ENCODE measurements around the gene SLX4IP. TPM values are rescaled to one million over a fixed set of nuclear protein-coding genes. Genes with fewer than 3 reads are reported as not detected.
"Not testable (repeated sequence)": the region's sequence is repeated elsewhere in the genome, so short reads cannot be mapped to it uniquely, and the experiment has no call there.

The SLX4IP gene
- total RNA-seq, 1 donor from 2014 or later: 2.6 TPM

DNA sequence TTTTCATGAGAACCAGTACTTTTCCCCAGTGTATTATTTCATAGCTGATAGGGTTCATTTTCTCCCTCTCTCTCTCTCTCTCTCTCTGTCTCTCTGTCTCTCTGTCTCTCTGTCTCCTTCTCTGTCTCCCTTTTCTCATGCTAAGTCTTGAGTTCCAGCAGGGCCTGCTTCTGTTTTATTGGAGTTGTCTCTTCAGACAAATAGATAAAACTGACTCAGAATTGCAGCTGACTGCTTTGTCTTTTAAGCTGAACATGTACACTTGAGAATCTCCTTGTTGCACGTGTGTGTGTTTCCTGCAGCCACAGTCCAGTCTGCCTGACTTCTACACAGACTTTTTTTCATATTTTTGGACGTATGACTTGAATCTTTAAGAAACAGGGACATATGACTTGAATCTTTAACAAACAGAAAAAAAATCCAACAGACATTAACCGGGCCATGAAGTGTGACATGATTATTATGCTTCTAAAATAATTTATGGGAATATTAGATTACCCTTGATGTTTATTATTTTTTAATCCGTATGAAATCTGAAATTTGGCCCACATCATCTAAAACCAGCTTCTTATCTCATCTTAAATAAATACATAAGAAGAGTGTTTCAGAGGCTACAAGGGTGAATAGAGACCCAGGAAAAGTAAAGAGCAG, 167.2 kb downstream of the SLX4IP start:
- no peak for DNase-seq (ENCODE audit: low read depth in 2 of 2)

DNA sequence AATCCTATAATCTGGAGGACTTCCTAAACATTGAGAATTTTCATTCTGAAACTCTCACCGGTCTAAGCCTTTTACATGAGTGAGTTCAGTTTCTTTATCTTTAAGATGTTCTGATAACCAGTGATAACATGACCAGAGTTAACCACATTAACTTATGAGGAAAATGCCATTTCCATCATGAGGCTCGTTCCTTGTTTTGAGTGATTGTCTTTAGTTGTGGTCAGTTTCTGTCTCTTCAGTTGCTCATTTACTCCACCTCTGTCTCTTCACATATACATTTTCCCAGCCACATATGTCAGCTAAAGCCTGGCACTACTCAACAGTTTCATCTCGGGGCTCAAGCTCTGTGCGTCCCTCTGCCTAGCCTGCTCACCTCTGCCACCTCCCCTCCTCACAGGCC, 168.3 kb downstream of the SLX4IP start:
- no peak for DNase-seq (ENCODE audit: low read depth in 2 of 2)

DNA sequence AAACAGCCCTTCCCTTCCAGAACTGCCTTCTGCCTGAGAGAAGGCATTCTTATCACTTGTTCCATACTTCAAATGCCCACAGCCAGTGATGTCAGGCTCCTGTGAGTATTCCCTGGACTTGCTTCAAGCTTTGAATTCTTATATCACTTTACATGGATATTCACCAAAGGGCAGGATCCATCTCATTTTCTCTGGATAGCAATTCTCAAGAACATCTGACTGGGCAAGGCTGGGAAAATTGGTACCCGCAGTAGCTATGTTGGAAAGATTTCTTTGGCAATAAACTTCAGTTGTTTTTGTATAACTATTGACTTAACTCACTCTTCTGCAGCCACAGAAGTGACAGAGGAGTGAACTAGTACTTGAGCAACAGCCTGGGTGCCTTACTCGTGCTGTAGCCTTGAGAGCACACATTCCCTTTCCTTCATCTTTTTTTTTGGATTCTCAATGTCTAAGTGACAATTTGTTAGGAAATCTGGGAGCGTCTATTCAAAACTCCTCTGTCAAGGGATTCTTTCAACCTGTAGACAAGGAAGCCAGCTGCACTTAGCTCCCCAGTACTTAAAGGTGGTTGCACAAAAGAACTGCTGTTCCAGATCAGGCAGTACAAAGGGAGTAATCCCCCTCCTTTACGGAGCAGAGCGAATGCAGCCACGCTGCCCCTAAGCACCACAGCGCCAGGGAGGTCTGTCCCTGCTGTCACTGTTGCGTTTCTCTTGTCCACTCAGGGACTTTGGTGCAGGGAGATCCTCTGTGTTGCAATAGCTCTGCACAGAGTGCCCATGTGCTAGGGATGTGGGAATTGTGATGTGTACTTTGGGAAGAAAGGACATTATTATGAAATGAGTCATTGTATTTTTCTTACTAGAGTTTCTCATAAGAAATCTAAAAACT, 169.1 kb downstream of the SLX4IP start:
- peak; percentile 50 to 87 for DNase-seq (ENCODE audit: low read depth in 2 of 2)

DNA sequence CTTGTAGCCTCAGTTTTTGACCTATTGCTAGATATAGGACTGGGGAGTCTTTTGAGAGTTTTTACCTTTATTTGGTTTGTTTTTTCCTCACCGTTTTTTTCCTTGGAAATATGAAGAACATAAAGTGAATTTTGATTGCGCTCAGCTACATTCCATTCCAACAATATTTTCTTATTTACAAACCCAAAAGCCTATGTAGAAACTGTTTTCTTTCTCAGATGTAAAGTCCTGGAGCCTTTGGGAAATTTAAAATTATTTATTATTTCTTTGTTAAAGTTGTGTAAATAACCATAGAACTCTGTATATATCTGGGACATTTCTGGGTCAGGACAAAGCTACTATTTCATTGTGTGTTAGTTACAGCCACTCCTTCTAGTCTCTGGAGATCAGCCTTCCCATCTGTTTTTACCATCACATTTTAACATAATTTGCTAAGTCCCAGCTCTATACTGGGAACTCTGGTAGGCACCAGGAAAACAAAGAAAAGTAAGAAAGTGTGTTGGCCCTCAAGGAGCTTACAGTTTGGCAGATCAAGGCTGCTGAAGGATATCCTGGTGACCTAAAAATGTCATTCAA, 169.8 kb downstream of the SLX4IP start:
- DNase-seq (ENCODE audit: low read depth in 2 of 2): no peak

DNA sequence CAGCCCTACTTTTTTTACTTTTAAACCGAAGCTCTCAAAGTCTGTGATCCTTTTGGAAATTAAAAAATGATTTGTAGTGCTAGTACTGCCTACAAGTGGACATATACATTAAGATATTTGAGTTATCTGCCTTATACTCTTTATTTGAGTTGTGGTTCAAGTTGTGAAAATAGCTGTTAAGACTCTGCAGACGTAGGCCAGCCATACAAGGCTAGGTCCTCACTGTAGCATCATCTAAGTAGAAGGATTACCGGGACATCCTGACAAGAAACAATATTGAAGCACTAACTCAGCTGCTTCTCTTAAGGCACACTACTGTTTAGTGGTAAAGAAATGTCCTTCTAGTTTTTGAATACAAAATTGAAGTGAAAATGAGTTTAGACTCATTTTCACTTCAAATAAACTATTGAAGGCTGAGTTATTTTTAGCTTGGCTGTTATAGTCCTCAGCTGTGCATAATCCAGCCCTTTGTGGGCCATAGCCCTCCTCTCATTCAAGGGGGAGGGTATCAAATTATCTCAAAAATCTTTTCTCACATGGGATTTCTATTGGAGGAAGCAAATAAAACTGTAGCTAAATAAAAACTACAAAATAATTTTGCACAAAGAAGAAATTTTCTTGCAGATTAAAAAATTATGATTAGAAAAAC, 170.6 kb downstream of the SLX4IP start:
- DNase-seq (ENCODE audit: low read depth in 2 of 2): no peak

DNA sequence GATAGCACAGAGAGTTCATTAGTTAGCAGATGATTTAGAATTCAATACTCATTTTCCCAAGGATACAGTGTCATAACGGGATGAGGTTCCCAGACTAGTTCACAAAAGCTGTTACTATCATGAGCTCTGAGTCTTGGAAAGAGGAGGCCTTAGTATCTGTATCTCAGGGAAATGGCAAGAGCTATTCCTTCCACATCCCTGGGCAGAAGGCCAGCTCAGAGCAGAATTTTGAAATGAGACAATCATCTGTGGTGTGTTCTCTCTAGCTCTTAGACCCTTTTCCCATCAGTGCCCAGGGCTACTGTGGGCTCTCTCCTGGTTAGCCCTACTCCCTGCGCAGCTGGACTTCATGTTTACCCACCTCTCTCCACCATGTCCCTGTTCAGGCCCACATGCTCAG, 174.2 kb downstream of the SLX4IP start:
- DNase-seq (ENCODE audit: low read depth in 2 of 2): peak in 1 of 2 donors; percentile 43

DNA sequence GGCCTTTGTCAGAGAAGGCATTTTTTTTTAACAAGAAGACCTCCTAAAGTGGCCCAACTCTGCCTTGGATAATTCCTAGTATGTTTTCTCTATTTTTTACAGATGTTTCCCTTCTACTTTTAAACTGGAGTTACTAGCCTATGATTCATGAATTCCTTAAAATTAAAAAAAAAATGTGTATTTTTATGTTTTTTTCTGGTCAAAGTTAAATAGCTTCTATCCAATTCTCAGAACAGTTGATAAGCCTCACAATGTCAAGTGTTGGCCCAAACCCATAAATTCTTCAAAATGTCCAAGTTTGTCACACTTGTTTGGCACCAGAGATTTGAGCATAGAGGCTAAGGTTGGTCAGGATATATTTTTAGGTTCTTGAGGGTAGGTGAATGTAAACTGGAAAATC, 174.7 kb downstream of the SLX4IP start:
- no peak for DNase-seq (ENCODE audit: low read depth in 2 of 2)

DNA sequence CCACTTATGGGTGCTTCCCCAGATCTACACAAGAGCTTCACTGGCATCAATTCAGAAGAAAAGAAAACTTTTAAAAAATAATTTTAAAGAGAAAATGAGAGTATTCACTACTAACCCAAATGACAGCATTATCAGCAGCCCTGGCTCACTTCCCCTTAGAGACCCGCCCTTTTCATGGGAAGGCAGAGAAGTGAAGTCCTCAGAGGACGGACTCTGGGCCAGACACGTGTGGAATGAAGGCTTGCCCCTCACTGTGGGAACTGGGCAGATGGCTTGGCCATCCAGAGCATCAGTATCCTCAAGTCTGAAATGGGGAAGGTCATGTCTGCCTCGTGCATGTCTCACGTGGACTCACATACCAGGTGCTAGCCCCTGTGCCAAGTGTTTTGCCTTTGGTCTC, 175.1 kb downstream of the SLX4IP start:
- DNase-seq (ENCODE audit: low read depth in 2 of 2): no peak

DNA sequence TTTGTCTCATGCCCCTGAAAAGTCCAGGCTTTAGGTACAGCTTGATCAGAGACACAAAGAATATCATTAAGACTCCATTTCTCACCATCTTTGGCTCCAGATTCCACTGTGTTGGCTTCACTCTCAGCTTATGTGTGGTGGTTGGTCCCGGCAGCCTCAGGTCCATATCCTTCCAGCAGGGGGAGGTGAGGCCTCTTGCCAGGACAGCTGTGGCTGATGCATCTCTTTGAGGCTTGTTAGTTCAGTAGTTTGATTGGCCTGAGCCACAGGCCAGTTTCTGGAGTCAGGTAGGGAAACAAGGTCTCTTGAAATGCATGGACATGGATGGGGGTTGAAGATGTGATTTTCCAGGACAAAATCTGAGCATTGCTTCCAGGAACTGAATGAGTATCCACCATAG, 176.3 kb downstream of the SLX4IP start:
- DNase-seq (ENCODE audit: low read depth in 2 of 2): peak; percentile 64 to 76

DNA sequence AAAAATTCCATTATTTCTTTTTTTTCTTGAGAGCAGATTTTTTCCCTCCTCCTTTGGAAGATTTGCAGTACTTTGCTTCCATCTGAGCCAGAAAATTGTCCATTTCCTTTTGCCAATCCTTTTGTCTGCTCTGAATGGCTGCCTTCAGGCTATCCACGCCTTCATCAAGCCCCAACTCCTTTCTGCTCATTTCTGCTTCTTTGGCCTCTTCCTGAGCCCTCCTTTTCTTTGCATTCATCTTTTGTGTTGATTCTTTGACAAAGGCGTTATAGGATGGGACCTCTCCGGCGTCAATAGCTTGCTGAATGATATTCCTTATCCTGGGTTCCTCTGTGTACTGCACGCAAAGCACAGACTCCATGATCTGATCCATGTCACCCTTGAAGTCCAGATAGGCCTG, 178.3 kb downstream of the SLX4IP start:
- DNase-seq (ENCODE audit: low read depth in 2 of 2): not testable (repeated sequence)

DNA sequence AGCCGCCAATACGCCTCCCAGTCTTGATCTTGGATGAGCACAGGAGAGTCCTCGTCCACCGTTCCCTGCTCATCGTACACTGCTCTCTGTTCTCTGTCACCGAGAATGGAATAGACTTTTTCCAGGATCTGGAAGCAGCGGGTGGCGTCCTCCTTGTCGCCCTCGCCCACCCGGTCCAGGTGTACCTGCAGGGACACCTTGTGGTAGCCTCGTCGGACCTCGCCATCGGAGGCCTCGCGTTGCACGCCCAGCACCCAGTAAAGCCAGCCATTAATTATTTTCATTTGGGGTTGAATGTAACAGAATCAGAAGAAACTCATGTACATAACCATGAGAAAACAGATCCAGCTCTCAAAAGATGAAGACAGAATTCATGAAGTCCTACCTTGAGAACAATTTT, 178.8 kb downstream of the SLX4IP start:
- DNase-seq (ENCODE audit: low read depth in 2 of 2): no peak

DNA sequence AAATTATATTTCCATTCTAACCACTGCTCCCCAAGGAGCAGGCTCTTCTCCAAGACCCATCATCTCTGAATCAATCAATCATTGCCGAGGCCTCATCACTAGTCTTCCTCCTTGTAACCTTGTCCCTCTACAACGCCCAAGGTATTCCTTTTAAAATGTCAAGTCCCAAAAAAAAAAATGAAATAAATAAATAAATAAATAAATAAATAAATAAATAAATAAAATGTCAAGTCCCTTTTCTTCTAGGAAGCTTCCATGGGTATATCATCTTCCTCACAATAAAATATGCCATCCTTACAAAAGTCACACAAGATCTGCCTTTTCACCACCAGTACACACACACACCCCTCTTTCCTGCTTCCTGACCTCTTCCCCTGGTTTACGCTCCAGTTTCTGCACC, 181.1 kb downstream of the SLX4IP start:
- no peak for DNase-seq (ENCODE audit: low read depth in 2 of 2)

DNA sequence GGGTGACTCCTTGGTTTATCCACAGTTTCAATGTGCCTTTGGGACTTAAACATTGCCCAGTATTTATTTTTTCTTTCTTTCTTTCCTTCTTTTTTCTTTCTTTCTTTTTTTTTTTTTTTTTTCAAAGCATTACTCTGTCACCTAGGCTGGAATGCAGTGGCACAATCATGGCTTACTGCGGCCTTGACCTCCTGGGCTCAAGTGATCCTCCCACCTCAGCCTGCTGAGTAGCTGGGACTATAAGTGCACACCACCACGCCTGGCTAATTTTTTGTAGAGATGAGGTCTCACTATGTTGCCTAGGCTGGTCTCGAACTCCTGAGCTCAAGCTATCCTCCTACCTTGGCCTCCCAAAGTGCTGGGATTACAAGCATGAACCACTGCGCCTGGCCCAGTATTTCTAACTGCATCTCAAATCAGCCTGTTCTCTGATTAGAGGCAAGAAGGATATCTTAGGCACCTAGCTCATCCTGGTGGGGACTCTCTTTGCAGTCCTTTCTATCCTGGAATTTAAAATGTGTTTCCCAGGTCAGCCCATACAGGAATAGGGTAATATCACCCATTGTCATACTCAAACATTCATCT, 182.5 kb downstream of the SLX4IP start:
- not testable (repeated sequence) for DNase-seq (ENCODE audit: low read depth in 2 of 2)

DNA sequence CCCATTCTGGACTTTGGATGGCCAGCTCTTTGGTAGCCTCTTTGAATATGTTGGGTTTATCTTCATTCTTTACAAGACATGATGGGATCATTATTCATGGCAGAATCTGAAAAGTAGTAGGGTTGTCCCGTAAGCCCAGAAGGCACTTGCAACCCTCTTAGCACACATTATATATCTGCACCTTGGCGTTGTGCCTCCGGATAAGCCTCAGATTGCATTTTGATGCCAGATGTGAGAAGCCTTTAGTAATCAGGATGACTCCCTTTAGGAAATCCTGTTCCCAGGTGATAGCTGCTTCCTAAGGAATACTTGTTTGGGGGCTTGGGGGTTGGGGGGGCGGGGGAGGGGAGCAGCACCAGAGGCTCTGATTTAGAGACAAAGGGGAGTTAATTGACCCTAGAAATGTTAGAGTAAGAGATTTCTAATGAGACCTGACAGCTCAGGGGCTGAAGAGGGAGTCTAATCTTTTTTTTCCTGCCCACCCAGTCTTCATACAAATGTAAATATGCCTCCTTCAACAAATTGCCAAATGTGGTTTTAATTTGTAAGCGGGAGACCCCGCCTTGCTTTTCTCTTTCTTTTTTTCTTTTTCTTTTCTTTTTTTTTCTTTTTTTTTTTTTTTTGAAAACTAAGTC, 183.6 kb downstream of the SLX4IP start:
- DNase-seq (ENCODE audit: low read depth in 2 of 2): peak in 1 of 2 donors; percentile 66

DNA sequence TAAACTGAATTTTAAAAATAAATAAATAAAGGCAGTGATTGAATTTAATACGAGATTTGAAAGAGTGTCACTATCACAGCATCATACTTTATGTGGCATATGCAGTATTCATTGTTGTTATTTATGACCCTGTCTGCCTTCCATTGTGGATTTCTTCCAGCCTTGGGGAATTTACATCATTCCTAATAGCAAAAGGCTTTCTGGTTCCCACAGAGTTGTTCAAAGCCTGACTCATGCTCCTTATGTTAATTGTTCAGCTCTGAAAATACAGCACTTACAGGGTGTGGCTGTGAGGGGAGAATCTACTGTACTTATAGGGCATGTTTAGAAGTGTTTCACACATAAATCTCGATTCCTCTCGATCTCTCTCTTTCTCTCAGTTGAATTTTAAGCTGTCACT, 184.3 kb downstream of the SLX4IP start:
- peak; percentile 4 to 94 for DNase-seq (ENCODE audit: low read depth in 2 of 2)

DNA sequence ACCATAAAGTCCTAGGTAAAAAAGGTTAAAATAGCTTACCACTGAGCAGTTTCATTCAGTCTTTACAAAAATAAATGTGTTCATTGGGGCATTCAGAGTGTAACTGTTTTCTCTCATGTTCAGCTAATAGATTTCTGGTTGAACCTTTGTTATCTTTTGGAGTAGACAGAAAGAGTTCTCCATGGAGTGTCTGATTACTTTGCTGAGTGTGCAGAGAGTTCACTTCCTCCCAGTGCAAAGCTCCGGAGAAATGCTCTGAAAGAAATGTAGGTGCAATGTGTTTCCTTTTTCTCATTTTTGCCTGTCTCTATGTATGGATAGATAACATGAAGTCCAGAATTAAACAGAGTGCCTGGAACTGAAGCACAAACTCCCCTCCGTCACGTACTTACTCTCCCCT, 186.0 kb downstream of the SLX4IP start:
- DNase-seq (ENCODE audit: low read depth in 2 of 2): no peak

DNA sequence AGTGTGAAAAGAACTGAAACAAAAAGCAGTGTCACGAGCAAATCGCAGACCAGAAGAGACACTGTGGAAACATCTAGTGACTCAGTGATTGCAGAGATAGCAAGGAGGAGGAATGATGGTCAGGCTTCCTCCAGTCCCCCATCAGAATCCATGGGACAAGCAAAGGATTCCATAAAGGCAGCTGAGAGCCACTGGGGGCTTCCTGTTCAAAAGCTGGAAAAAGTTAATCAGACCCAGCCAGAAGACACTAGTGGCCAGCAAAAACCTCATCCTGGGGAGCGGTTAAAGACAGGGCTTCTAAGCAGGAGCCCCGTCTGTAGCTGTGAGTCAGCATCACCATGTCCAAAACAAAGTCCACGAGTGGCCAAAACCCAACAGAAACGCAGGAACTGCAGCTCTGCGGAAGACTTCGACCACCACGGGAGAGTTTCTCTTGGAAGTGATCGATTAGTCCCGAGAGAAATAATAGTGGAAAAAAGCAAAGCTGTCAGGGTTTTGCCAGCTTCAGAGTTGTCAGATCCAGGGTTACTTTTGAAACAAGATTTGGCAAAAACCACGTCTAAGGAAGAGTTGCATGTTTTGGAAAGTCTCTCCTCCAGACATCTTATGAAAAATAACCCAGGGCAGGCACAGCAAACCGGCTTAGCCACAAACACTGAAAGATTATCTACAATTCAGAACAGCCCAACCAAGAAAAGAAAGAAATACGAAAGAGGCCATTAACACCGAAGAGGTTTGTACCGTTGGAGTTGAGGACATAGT, 187.7 kb downstream of the SLX4IP start:
- peak; percentile 37 to 84 for DNase-seq (ENCODE audit: low read depth in 2 of 2)

DNA sequence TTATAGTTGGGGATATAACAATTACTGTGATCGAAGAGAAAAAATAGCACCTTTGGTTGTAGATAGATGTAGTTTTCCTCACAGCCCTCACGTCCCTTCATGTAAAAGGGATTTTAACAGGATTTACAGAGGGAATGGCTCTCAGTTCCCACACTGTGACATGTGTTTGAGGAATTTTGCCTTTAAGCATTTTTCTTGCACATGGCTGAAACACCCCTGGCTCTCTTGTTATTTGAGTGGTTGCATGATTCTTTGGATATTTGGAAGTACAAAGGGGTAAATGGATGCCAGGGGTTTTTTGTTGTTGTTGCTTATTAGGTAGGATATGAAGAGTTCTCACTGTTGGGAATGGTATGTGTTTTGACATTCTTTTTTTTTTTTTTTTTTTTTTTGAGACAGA, 190.5 kb downstream of the SLX4IP start:
- DNase-seq (ENCODE audit: low read depth in 2 of 2): no peak

DNA sequence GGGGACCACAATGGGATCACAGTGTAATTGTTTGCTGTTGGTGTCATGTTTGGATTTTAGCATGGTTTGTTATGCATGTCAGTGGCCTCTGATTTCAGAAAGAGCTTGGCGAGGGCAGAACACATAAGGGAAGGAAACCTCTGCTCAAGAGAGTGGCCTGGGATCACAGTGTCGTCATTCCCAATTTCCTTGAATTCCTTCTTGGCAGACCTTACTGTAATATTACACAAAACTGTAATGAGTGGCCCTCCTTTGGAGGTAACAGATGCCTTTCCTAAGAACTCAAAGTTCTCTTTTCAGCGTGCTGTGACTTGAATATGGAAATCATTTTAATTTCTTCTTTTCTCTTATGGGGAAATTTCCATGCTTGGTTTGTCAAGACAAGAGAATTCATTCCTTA, 191.8 kb downstream of the SLX4IP start:
- DNase-seq (ENCODE audit: low read depth in 2 of 2): peak in 1 of 2 donors; percentile 90

DNA sequence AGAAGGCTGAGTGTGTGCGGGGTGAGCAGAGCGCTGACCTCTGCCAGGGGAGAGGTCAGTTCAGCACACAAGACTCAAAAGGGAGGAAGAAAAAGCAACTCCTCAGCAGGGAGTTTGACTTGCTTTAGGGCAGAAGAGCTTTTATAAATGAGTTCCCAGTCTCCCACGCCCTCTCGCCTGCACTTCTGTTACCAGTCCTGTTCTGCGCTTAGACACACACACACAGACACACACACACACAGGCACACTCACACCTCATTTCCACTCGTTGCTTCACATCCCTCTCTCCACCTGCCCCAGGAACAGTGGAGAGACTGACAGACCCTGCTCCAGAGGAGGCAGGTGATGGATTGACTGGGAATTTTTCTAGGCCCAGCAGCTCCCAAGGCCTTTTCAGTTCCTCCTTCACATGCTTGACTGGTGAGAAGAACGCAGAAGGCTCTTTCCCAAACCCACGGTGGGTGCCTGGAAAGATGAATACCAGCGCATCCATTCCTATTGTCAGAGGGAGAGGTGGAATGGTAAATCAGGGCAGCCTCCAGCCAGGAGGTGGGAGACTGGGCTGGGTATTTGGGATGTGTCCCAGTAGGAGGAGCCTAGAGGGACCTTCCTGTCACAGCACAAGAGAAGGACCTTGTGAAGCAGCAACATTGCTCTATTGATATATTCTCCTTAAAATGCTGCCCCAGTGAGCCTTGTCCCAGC, 195.0 kb downstream of the SLX4IP start:
- DNase-seq (ENCODE audit: low read depth in 2 of 2): no peak
